ENCODE measurements around the gene ADORA1.

Gene ADORA1

DNA sequence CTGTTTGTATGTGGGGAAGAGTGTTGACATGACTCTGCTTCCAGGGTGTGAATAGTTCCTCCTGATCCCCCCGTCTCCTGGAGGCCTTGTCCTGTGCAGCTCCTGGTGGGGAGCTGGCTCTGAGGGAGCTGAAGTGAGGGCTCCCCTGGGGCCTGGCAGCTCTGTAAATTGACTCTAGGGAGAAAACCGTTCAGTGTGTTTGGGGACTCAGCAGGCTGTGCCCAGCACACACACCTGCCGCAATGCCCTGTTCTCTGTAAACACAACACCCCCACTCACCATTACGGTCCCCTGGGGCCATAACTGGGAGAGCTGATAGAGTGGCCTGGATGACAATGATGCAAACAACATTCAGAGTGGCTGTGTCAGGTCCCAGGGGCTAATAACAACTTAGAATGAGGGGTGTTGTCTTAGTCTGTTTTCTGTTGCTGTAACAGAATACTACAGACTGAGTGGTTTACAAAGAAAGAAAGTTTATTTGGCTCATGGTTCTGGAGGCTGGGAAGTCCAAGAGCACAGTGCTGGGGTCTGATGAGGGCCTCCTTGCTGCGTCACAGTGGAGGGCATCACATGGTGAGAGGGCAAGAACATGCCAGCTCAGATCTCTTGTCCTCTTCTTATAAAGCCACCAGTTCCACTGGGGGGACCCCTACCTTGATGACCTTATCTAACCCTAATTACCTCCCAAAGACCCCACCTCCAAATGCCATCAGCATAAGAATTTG, 15.3 kb downstream of the ADORA1 start:
- DNase-seq: peak; percentile 94

DNA sequence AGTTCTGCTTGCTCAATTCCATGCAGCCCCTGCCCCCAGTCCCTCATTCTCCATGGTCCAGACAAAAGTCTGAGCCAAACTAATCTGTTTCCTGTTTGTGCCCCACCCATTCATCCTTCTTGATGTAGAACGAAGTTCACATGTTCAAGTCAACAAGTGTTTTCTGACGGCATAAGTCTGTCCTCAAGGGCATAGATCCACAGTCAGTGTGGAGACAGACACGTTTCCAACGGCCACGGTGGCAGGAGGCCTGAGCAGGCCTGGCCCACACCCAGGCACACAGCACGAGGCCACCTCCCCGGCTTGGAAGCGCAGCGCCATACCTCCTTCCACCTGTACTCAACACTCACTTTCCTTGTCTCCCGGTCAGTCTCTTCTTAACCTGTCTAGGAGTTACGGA, 16.1 kb downstream of the ADORA1 start:
- no peak for DNase-seq

DNA sequence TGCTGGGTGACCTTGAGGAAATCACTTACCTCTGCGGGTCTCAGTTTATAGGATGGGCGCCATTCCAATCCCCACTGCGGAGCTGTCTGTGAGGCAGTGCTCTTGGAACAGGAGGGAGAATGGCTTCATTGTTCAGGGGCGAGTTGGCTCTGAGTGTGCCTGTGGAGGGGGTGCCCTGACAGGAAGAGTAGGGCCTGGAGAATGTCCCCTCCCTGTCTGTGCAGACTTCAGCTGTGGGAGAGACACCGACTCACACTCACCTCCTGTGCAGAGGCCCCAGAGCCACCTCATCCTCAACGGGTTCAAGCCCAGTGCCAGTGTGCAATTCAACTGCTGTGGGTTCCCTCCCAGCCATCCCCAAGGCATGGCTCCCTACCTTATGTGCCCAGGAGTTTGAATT, 17.1 kb downstream of the ADORA1 start:
- no peak for DNase-seq

DNA sequence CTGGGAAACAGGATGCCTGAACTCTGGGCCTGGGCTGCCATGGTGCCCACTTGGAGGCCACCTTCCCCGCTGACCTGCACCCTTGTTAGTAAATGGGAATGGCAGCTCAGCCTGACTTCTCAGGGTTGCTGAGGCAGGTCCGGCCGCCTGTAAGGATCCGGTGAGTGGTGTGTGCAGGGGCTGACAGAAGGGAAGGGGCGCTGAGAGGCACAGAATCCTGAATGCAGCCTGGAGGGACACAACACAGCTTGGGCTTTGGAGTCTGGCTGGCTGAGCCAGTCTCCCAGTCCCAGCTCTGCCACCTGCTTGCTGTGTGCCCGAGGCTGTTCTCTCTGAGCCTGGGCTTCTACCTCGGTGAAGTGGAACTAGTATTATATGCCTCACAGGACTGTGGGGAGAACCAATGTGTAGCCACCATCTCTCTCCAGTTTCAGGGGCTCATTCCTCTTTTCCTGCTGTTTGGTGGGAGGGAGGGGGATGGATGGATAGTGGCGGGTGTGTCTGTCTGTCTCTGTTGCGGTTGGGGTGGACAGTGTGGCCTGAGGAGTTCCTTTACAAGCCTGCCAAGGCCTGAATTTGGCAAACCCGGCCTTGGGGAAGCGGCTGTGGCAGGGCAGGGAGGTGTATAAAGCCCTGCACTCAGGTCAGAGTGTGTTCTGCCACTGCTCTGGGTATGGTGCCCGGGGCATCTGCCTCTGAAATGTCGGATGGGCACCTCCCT, 18.0 kb downstream of the ADORA1 start:
- no peak for DNase-seq

DNA sequence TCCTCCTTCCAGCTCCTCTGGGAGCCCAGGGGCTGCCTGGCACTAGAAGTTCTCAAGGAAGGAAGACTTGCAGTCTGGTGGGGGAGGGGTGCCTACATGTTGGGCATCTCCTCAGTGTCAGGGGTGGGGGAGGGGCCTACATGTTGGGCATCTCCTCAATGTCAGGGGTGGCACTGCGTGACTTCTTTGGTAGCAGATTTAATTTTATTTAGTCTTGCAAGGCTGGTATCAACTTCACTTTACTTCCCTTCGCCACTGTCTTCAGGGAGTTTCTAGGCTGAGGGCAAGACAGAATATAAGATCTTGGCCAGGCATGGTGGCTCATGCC, 18.5 kb downstream of the ADORA1 start:
- DNase-seq: no peak

DNA sequence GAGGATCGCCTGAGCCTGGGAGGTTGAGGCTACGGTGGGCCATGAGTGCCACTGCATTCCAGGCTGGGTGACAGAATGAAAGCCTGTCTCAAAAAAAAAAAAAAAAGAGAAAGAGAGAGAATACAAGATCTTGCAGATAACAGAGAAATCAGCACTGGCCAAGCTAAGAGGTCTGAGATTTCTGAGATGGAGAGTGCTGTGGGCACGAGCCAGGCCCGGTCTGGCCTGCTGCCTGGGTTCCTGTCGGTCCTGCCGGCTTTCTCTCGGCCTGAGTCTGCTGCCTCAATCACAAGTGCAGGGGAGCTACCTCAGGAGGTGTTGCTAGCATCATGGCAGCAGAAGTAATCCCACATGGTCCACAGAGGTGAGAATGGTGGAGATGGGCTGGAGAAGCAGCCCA, 19.0 kb downstream of the ADORA1 start:
- no peak for DNase-seq

DNA sequence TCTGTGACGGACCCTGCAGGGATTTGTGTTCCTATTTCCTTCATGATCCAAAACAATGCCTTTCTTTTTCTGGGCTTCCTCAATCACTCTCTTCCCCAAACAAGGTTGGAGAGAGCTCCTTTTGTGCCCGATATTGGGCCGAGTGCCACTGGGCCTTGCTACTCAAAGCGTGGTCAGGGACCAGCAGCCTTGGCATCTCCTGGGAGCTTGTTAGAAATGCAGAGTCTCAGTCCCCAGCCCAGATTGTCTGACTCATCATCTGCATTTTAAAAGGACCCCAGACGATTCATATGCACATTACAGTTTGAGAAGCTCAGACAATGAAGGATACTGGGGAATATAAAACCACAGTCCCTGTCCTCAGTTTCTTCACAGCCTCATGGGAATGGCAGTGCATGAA, 19.9 kb downstream of the ADORA1 start:
- DNase-seq: no peak

DNA sequence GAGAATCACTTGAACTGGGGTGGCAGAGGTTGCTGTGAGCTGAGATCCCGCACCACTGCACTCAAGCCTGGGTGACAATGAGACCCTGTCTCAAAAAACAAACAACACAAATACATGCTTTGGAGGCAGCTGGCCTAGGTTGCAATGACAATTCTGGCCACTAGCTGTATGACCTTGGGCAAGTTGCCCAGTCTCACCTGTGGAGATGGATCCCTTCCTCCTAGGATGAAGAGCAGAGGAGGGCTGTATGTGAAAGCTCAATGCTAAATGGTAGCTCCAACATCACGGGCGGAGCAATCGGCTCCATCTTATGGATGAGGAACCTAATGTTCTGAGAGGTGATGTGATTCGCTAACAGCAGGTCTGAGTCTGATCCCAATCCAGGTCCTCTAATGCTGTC, 20.6 kb downstream of the ADORA1 start:
- DNase-seq: peak; percentile 23

DNA sequence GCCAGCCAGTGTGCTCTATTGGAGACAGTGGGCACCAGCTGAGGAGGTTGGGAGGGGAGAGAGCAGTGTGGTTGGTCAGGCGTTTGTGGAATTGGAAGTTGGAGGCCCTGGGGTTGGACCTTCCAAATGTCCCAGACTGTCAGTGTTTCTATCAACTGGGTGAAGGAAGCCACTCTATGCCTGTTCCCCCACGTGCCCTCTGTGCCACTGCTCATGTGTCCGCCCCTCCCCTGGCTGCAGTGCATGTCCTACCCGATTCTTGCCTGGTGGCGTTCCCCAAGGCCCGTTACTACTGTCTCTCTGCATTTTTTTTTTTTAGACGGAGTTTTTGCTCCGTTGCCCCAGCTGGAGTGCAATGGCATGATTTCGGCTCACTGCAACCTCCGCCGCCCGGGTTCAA, 21.1 kb downstream of the ADORA1 start:
- no peak for DNase-seq

DNA sequence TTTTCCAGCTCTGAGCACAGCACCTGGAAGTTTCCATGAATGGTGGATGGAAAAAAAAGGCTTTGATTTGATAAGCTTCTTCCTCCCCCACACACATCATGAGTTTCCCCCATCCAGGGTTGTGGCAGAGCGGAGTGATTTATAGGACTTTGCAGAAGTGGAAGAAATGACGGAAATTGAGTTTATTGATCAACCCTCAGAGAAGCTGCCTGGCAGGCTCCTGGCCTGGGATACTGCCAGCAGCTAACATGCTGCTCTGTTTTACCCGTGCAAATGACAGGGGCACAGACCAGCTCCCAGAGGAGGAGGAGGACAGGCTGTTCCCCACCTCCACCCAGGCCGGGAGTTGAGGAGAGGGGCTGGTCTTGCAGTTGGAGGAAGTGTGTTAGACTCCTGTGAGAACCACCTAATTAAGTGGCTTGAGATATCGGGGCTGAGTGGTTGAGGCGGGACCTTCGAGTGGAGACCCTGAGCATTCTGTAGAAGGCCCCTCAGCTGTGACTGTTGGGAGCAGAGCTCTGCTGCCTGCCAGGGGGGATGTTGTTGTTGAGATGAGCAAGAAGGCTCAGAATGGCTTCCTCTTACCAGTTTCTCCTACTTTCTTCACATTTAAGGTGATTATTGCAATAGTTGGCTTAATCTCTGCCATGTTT, 21.8 kb downstream of the ADORA1 start:
- DNase-seq: no peak

DNA sequence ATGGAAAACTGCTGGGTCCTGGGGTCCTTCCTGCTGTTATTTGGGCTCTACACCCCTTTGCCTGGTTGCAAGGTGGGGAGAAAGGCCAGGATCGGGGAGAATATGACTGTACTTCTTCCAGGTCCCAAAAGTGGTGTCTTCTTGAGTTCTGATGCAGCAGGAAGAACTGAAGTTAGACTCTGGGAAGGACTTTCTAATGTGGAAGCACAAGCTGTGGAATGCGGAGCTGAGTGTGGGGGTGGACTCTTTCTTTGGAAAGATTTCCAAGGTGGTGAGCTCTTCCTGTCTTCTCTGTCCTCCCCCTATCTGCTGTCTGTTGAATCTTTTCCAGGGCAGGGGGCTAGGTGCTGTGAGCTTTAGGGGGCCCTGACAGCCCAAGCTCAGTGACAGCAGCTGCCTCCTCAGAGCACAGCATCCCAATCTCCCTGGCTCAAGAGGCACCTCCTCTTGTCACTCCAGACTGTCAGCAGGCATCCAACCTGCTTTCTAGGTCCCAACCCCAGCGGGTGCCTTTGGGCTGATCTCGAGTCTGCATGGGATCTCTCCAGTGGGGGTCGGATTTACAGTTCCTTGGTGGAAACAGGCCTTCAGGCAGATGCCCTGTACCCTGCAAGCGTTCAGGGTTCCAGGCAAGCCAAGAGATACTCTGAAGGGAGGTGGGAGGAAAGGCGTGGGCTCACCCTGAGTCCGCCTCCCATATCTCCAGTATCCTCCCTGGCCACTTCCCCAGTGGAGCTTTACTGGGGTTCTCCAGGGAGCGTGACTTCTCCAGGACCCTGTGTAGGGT, 23.2 kb downstream of the ADORA1 start:
- DNase-seq: no peak

DNA sequence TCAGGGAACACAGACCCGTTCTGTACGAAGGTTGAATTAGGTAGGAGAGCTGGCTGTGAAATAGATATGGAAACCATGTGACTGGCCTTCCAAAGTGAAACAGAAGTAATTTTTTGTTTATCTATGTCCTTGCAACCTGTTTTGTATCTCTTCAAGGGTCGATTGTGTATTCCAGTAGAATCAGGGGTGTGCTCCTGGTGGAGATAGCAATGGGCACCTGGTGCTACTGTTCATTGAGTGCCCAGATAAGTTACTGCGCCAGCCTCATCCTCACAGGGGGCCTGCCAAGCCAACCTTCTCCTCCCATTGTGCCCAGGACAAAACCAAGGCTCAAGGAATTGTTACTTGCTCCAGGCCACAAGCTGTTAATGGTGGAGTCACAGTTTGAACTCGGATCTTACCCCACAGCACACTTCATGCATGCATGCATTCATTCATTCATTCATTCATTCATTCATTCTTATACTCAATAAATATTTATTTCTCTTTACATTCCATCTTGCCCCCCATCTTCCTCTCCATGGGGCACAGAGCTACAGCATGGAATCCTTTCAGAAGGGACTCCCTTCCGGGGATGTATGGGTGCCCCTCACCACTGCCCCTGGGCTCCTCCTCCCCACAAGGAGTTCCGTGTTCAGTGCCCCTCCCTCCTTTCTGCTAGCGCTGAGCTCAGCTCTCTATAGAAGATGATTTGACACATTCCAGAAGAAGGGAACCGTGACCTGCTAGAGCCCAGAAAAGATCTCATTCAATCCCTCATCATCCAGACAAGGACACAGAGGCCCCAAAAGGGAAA, 24.0 kb downstream of the ADORA1 start:
- no peak for DNase-seq

DNA sequence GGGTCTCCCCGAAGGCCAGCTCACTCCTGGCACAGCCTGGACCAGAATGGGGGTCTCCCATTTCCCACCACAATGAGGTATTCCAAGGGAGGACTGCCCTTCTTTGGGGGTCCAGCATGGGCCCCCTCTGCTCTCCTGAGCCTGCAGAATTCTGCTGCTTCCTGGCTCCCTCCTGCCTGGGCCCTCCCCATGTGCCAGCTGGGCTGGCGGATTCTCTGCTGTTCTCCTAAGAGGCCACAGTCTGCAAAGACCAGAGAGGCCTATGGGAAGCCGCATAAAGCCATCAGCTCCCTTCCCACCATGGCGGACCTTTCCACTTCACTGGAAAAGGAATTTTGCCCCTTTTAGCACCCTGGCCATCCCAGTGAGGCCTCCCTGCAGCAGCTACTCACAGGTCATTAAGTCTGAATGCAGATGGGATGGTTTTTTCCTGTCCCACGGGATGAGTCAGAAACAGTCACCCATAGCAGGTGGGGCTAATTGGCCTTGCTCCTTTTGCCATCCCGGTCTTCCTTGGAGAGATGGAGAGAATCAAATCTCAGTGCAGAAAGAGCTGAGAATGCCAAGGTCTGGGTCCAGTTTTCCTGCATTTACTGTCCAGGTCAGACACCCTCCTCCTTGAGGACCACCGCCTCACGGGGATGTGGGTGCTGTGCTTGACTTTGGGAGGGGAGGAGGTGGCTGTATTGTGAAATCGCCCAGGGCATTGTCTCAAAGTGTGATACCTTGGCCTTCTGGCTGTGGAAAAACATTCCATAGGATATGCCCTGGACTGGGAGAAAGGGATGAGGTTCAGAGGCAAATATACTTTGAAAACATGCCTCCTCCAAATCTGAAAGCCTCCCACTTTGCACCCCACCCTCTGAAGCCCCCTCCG, 24.9 kb downstream of the ADORA1 start:
- DNase-seq: no peak

DNA sequence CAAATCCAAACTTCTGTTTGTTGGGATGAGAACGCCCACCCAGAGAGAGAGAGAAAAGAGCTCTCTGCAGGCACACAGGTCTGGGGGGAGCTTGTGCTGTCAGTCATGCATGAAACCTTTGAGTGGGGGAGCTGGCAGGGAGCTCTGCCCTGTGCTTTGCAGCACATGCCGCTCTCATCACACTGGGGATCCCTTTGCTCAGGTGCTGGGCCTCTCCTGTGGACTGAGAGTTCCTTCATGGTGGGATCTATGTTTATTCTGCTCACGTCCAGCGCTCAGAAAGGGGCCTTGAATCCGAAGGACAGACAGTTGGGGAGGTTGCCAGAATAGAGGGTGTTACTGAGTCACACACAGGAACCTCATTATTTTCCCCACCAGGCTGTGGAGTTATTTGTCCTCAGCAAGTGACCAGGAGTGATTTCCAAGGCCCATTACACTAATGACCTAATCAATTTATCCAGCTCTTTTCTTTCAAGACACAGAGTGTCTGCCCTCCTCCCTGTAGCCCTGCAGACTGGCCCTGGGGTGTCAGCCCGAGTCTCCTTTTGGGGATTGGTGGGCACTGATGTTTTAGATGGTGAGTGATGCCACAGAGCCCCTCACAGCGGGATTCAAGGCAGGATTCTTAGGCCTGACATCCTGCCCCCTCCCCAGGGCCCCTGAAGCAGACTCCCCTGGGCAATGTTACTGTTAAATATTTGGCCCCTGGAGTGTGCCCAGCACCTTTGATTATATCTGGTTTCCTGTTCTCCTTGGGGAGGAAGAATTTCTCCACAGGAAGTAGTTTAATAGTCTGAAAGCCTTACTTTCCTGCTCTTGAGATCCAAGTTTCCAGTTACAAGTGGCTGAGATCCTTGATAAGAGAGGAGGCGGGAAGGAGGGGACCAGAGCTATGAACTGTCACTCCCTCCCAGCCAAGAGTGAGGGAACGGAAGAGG, 25.8 kb downstream of the ADORA1 start:
- DNase-seq: peak; percentile 24

DNA sequence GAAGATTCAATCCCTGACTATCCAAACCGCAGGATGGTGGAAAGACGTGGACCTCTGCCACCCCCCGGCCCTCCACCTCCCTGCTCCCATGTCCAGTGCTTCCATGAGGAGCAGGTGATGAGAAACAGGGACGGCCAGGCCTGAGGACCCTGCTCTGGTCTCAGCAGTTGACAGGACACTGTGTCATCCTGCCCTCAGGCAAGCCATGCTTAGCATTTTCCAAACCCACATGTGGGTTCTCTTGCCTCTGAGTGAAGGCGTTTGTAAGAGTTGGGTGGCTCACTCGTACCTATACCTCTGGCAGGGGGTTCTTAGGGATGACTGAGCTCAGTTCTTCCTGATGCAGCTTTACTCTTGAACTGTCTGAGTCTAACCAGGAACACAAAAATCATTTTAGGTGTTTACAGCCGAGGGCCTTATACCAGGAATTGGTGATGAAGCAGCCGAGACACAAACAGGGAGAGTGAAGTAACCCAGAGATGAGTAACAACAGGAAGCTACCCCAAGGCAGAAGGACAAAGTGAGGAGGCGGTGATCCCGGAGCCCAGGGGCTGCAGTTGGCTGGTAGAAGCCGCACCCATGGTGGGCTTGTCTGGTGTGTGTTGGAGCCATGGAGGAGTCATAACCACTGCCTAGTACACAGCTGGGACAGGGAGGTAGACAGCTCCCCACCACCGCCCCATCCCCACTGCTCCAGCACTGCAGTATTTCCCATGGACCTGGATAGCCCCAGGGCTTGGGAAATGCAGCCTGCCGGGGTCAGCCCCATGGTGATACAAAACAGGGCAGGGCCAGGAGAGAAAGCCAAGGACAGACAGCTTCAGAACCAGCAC, 26.7 kb downstream of the ADORA1 start:
- no peak for DNase-seq

DNA sequence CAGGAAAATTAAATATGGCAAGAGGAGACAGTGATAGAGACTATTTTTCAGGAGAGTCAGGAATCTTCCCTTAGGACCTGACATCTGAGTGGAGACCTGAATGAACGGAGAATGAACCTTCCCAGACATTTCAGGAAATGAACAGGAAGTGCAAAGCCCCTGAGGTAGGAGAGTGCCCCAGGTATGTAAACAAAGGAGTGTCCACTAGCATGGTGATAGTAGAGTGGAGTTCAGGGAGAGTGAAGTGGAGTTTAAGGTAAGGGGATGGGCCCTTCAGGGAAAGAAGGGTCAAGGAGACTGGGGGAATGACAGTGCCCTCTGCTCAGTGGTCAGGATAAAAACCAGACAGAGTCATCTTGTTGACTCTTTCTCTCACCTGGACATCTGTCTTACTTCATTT, 28.8 kb downstream of the ADORA1 start:
- no peak for DNase-seq

DNA sequence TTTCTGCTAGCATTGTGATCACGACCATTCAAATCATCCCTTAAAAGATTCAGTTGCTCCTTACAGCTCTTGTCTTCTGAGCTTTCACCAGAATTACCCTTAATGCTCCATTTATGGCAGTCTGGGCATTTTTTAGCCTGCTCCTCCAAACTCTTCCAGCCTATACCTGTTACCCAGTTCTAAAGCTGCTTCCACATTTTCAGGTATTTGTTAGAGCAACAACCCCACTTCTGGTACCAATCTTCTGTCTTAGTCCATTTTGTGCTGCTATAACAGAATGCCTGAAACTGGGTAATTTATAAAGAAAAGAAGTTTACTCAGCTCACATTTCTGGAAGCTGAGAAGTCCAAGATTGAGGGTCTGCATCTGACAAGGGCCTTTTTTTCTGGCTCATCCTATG, 30.9 kb downstream of the ADORA1 start:
- DNase-seq: no peak

DNA sequence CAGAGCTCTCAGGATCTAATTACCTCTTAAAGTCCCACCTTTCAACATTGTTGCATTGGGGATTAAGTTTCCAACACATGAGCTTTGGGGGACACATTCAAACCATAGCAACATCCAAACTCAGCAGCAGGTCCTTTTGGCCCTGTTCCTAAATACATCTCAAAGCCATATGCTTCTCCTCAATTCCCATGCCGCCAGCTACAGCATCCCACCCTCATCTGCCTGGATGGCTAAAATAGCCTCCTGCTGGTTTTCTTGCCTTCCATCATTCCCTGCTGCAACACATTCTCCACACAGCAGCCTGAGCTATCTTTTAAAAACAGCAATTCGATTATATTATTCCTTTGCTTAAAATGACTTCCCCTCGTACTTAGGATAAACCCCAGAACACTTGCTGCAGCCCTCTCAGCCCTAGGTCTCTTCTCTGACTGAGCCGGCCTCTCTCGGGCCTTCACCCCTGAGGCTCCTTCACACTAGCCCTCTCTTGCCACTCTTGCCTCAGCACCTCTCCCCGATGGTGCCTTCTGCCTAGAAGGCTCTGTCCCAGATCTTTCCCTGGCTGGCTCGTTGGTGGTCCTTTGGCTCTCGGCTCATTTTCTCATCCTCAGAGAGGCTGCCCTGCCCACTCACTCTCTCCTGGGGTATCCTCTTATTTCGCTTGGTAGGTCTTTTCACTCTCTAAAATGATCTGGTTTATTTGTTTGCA, 31.6 kb downstream of the ADORA1 start:
- DNase-seq: peak; percentile 40

DNA sequence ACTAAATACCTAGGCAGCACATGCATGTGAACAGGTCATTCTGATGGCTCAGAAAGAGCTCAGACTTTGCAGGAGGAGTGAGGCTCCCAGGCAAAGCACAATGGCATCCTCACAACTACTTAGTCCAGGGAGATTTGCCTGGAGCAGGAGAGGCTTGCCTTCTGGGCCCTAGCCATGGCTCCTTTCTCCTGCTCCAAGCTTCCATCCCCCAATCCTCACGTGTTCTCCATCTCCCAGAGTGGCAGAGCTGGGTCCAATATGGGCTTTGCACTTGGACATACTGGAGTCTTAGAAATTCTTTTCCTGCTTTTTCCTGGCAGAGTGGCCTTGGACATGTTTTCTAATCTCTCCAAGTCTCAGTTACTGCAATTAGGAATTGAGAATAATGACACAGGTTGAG, 32.3 kb downstream of the ADORA1 start:
- no peak for DNase-seq

Measured in NCI-H1092 (cell line).